IPS-NIHi7 (cell line): ENCODE measurements around the gene AGXT.

Experiments
- DNase-seq: peaks from one replicate; pipeline ENCODE4 v3.0.0; 2012; ENCODE audit warnings: mixed read lengths; ENCODE audit errors: extremely low spot score

The AGXT gene

GRCh38 chr2:240885566-240885965 is 16.9 kb downstream of the AGXT start:
- DNase-seq, result no peak

- no peak for DNase-seq
These were observed 17.5 kb downstream of the AGXT start for GRCh38 chr2:240886023-240886565.

- no peak for DNase-seq
These were observed 18.3 kb downstream of the AGXT start for GRCh38 chr2:240886678-240887609.

DNA sequence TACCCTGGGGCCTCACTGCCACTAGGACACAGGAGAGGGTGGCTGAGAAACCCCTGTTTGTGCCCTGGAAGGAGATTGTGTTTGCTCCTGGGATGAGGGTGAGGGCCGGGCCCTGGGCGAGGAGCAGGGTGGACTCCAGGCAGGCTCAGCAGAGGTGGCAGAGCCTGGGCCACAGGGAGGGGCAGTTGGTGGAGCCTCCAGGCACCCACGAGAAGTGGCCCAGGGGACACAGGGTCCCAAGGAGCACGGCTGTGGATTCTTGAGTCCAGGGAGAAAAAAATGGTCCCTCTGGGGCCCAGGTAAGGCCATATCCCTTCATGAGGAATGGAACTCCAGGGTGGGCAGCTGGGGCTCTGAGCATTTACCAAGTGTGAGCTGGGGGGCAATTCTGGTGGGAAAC is 19.0 kb downstream of the AGXT start:
- DNase-seq, result no peak

DNA sequence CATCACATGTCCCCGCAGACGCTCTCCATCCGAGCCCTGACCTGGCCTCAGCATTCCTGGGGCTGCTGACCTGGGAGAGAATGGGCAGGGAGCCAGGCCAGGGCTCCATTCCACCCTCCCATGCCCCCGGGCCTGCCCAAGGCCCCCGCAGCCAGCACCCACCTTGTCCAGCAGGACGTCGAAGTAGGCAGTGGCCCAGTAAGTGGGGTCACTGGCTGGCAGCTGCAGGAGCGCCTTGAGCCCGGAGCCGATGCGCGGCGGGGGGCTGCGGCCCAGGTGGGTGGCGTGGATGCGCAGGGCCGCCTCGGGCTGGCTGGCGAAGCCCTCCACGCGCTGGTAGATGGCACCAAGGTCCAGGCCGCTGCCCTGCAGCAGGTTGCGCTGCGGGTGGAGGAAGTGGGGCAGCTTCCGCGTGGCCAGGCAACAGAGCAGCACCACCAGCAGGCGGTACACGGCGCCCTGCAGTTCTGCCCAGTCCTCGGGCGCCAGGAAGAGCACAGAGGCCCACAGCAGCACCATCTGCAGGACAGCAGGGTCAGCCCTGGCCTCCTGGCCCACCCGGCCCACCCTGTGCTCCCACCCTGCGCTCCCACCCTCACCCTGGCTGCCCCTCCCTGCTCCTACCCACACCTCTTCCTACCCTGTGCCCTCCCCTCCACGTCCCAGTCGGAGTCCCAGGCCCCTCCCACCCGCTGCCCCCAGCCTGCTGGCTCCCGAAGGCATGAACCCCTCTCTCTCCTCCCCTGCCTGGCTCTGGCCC is 19.7 kb downstream of the AGXT start:
- DNase-seq, result no peak

- no peak for DNase-seq
These were observed 20.4 kb downstream of the AGXT start for GRCh38 chr2:240888890-240889573.

DNA sequence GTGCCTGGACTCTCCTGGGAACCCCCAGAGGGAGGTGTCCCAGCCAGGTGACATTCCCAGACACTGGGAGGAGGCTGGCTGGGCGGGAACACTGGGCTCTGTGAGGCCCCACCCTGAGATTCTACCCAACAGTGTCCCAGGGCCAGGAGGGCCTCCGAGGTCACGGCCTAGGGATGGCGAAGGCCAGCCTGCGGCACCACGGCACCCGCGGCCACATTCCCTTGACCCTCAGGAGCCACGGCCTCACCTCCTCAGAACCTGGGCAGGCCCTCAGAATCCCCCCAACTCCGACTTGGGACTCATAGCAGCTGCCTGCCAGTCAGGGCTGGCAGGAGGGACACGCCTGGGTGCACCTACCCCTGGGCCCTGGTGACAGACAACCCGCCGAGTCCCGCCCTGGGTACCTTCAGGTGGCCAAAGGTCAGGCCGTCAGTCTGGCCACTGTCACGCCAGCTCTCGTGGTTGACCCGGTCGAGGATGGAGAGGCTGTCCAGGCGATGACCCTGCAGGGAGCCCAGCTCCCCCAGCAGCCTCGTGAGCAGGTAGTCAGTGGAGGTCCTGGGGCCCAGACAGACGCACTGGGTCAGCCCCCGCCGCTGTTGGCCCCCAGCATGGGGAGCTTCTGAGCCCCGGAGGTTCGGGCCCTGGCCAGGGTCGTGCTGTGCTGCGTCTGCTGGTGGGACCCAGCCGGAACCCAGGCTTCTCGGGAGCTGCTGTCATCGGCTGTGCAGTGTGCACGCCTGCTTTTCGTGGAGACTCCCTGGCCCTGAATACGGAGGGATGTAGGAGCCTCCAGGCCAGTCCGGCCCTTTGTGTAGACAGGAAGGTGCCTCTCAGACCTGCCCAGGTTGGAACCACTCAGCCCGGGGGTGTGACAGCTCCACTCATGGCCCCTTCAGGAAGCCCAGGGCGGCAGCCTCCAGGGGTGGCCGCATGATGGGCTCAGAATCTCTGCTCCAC is 21.3 kb downstream of the AGXT start:
- no peak for DNase-seq

DNA sequence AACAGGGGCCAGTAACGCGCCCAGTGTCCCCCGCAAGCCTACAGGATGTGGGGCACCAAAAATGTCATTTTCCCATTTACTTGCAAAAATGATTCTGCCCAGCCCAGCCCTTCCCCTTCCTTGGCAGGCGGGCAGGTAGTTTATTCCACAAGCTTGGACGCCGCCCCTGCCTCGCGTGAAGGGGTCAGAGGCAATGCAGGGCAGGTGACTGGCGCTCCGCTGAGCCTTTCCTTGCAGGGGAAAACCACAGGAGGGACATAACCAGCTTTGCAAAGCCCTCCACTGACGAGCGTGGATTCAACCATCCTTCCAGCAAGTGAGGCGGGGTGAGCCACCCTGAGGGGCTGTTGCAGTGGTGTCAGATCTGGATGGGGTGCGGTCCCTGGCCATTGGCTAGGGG is 22.1 kb downstream of the AGXT start:
- DNase-seq, result no peak

DNA sequence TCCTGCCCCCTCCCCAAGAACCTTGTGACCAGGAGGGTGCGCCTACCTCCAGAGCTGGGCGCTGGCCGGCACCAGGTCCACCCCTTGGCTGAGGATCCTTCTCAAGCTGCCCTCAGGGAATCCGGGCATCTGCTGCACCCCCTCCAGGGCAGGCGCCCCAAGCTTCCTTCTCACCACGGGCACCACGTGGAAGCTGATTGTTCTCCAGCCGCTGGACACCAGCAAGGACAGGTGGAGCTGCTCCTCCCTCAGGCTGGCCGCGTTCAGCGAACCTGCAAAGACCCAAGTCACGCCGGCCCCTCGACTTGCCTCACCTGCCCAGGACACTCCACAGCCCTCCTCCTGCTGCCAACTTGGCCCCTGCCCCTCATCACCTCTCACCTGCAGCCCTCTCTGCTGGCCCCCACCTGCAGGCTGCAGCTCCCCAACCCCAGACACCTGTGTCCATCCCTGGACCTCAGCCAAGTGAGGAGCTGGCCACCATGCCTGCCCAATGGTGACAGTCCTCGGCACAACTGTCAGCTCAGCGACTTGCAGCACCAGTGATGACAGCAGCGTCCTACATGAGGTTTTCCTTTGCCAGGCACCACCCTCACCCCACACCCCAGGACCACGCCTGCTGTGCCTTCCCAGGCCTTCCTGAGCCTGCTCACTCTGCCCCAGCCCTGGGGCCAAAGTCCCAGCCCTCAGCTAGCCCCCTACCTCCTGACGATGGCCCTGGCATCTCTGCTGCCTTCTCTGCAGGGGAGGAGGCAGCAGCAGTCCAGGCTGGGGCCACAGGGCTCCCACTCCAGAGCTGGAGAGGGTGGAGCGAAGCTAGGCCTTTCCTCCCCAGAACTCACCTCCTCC is 23.1 kb downstream of the AGXT start:
- DNase-seq, result no peak

DNA sequence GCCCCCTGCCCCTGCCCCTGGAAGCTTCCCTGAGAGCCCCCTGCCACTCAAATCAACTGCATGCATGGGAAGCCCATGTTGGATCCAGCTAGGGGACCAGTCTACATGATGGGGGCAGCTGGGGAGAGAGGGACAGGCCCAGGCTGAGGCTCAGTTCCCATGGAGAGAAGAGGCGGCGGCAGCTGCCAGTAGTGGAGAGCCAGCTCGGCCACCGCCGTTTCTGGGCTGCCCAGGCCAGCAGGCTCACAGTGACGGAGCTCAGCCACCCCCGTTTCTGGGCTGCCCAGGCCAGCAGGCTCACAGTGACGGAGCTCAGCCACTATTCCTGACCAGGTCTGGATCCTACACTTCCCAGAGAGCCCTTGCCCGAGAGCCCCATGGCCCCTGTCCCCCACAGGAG is 23.7 kb downstream of the AGXT start:
- no peak for DNase-seq

DNA sequence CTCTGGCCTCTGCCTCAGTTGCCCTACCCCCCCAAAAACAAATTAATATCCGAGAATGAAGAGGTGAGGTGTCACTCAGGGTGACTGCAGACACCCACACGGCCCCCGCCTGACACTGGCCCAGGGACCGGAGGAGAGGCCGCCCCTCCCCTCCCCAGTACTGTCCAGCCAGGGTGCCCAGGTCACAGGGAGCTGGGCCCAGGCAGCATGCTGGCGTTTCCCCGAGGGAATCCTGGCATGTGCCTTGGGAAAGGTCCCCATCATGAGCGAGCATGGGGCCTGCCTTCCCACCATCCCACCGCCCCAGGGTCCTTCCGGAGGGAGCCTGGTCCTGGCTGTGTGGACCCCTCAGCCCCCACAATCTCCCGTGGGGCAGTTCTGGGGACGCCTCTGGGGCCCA is 24.3 kb downstream of the AGXT start:
- no peak for DNase-seq

GRCh38 chr2:240893363-240893844 is 24.8 kb downstream of the AGXT start:
- peak; percentile 83 for DNase-seq

DNA sequence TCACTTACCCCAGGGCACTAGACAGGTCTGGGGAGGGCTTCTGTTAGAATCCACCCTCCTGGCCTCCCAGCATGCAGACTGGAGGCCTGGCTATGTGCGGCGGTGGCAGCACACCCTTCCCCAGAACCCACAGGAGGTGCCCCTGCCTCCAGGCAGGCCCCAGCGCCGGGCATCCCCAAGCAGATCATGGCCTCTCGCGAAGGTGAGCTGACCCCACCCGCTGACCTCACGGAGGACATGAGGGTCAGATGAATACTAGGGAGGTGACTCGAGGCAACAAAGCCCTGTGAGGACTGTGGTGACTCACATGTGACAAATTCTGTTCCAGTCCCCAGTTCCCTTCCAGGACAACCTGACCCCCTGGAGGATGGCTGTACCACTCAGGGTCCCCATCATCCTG is 25.4 kb downstream of the AGXT start:
- no peak for DNase-seq

GRCh38 chr2:240894836-240895558 is 26.4 kb downstream of the AGXT start:
- no peak for DNase-seq

GRCh38 chr2:240895656-240896388 is 27.2 kb downstream of the AGXT start, which contains the start of gene MAB21L4:
TSS of gene MAB21L4 (minus strand) at chr2:240896156. CDS start at chr2:240895997, 159 bp downstream.
- DNase-seq, result peak; percentile 51

DNA sequence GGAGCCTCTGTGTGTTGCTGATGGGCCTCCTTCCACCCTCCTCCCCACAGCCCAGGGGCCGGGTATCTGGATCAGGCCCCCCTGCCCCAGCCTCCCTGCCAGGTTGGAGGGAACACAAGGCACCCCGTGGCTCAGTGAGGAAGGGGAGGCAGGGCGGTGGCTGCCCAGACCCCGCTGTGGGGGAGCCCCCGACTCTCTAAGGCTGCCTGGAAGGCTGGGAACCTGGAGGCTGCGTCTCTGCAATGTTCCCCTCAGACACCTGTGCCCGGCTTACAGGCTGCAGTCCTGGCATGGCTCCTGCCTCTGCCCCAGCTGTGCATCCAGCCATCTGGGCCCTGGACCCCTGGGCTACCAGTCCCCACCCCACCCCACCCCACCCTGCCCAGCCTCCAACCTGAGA is 27.8 kb downstream of the AGXT start:
- DNase-seq, result no peak

DNA sequence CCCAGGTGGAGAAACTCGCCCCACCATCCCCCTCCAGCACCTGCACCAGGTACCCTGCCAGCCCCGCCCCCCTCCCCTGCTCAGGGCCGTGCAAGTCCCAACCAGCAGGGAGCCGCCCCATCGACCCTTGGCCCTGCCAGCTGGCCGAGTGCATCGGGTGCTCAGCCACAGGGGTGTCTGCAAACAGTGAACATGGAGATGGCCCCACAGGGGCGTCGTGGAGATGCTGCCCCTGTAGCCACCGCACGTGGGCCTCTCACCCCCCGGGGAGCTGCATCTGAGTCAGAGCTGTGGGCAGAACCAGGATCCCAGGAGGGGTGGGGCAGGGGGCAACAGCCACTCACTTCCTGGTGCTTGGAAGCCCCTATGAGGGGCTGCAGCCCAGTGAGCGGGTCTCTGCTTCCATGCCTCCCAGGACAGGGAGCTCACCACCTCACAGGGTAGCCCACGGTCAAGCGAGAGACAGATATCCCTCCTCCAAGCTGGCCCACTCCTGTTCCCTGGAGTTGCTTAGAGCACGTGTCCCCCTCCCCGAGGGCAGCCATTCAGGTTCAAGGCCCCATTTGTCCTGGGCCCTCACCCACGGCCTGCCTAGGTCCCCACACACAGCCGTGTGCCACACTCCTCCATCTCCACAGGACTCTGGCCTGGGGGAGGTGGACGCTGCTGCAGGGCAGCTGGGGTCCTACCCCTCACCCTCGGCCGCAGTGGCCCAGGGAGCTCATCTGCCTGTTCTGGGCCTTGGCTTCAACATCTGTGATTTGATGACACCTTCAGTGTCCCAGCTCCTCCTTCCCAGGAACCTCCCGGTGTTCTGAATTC is 28.5 kb downstream of the AGXT start:
- no peak for DNase-seq
